ENCODE measurements around the gene ANHX.
"Not testable (repeated sequence)": the region's sequence is repeated elsewhere in the genome, so short reads cannot be mapped to it uniquely, and the experiment has no call there.

ANHX gene

DNA sequence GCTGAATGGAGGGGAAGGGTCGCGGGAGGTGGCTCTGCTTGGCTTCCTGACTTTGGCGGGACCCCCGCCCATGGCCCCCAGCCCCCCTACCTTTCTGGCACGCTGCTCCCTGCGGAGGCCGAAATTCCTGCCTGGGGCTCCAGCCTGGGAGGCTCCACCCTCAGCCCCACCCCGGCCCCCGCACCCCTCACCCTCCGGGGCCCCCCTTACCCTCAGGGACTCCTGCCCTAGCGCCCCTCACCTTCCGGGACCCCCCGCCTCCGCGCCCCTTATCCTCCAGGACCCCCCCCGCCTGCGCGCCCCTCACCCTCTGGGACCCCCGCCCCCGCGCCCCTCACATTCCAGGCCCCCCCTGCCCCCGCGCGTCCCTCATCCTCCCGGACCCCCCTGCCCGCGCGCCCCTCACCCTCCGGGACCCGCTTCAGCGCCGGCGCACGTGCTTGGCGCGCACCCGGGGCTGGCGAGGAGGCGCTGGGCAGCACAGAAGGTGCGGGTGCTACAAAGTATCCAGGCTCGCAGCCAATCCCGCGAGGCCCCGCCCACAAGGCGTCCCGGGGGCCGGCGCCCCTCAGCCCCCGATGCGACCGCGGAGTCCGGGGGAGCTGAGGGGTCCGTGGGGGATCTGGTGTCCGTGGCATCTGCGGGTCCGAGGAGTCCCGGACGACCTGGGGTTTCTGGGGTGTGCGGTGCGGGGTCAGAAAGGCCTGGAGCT lies at the start of gene ANHX:
Gene ANHX, minus strand, starts transcription at position 477 of the 712 bp plus-strand sequence. CDS start 1,521 bp downstream, outside the sequence.
- DNase-seq (ENCODE audit: low read depth), result no peak

- not testable (repeated sequence) for DNase-seq (ENCODE audit: low read depth)
Observed at GRCh38 chr12:133264668-133265067, 29.0 kb upstream of the ANHX start.

GRCh38 chr12:133264173-133264572 lies 28.5 kb upstream of the ANHX start:
- no peak for DNase-seq (ENCODE audit: low read depth)

GRCh38 chr12:133256321-133256720 lies 20.6 kb upstream of the ANHX start:
- DNase-seq (ENCODE audit: low read depth), result no peak

DNA sequence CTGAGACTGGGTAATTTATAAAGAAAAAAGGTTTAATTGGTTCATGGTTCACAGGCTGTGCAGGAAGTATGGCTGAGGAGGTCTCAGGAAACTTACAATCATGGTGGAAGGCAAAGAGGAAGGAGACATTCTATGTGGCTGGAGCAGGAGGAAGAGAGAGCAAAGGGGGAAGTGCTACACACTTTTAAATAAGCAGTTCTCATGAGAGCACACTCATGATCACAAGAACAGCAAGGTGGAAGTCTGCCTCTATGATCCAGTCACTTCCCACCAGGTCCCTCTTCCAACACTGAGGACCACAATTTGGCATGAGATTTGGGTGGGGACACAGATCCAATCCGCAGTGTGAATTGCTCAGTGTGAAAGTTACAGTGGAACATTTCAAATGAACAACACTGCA lies 20.2 kb upstream of the ANHX start:
- DNase-seq (ENCODE audit: low read depth), result not testable (repeated sequence)

GRCh38 chr12:133251732-133252131 lies 16.1 kb upstream of the ANHX start:
- no peak for DNase-seq (ENCODE audit: low read depth)

GRCh38 chr12:133236556-133236955 lies 879 bp upstream of the ANHX start:
- no peak for DNase-seq (ENCODE audit: low read depth)

- DNase-seq (ENCODE audit: low read depth), result no peak
Observed at GRCh38 chr12:133236144-133236543, 467 bp upstream of the ANHX start.

DNA sequence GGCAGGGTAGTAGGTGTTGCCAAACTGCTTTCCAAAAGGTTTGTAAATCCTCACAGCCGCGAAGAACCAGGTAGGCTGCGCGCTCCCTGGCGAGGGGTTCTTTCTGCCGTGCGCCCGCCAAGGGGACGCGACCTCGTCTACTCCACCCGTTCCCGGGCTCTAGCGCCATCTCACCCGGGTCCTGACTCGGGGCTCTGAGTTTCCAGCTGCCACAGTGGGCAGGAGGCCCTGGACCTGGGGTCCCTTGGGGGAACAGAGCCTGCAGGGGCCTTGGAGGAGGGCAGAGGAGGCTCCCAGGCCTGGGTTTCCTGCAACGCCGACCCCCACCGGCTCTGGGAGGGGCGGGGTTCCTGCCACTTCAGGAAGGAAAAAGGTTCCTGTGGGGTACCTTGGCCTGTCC lies 706 bp downstream of the ANHX start:
- no peak for DNase-seq (ENCODE audit: low read depth)

- DNase-seq (ENCODE audit: low read depth), result no peak
Observed at GRCh38 chr12:133233993-133234564, 1.6 kb downstream of the ANHX start.

DNA sequence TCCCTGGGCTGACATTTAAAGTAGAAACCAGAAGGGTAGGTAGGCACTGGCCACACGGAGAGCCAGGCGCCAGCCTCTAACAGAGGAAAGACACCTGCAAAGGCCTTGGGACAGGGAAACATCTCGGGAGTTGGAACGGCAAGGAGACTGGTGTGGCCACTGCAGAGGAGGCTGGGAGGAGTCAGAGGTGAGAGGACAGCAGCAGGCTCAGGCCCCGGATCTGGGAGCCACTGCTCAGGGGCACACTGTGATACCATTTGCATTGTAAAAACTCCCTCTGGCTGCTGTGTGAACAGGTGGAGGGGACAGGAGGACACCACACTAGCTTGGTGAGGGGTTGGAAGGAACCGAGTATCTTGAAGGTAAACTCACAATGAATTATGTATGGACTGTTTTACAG lies 2.7 kb downstream of the ANHX start:
- DNase-seq (ENCODE audit: low read depth), result no peak

DNA sequence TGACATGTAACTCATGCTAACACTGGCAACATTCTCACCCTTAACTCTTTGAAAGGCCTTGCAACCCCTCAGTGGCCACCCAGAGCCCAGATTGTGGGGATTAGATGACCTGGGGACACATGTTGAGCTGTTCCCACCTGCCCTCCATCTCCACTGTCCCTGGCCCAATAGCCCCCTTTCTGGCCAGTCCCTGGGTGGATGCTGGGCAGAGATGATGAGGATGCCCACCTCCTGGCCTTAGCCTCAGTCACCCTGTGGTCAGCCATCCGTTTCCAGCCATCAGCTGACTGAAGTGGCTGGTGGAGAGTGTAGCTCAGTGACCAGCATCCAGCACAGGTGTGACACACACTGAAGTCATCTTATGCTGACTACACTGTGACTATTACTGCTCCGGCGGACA lies 4.7 kb downstream of the ANHX start:
- DNase-seq (ENCODE audit: low read depth), result no peak

- DNase-seq (ENCODE audit: low read depth), result no peak
Observed at GRCh38 chr12:133227281-133227852, 8.3 kb downstream of the ANHX start.

- DNase-seq (ENCODE audit: low read depth), result no peak
Observed at GRCh38 chr12:133226690-133227089, 9.0 kb downstream of the ANHX start.

GRCh38 chr12:133225527-133225926 lies 10.2 kb downstream of the ANHX start:
- no peak for DNase-seq (ENCODE audit: low read depth)

DNA sequence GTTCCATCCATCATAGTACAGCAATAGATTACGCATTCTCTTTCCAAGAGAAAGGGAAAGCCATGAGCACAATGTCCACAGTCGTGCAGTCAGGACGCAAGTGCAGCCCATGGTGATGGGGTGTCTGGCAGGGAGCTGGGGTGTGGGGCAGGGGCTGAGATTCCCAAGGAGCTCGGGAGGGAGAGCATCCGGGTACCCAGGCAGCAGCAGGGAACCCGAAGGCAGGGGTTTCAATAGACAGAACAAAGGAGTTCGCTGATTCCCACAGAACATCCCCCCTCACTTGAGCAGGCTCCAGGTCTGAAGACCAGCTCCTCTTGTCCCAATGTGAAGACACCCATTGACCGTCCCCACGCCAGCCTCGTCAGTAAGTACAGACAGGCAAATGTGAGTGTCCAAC lies 13.5 kb downstream of the ANHX start:
- no peak for DNase-seq (ENCODE audit: low read depth)

GRCh38 chr12:133221241-133221640 lies 14.4 kb downstream of the ANHX start:
- no peak for DNase-seq (ENCODE audit: low read depth)

DNA sequence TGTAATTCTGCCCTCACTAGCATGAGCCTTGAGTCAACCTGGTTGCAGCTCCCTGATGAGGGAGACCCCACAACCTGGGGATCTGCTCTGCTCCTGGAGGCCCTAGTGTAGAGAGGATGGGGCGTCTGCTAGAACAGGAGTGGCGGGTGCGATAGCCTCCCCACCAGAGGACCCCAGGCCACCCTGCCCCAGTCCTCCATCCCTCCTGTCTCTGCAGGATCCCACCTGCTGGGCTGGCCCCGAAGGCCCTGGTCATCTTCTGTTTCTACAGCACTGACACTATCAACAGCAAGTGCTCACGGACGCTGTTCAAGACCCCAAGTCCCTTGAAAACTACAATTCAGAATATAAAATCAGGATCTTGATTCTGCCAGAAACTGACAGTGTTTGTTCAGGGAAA lies 15.2 kb downstream of the ANHX start:
- DNase-seq (ENCODE audit: low read depth), result no peak

- DNase-seq (ENCODE audit: low read depth), result no peak
Observed at GRCh38 chr12:133217219-133217618, 18.5 kb downstream of the ANHX start.

DNA sequence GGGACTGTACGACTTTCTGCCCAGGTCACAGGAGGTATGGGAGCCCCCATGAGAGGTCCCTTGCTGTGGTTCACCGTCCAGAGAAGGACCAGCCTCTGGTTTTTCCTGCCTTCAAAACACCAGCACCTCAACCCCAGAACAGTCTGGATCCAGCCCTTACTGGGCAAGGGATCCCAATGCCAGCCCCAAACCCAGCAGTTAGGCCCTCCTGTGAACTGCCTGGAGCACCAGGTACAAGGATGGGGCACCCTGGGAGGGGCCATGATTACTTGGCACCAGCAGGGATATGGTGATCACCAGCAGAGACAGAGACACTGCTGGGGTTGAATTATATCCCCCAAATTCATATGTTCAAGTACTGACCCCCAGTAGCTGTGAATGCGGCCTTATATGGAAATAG lies 20.0 kb downstream of the ANHX start:
- DNase-seq (ENCODE audit: low read depth), result no peak

- no peak for DNase-seq (ENCODE audit: low read depth)
Observed at GRCh38 chr12:133206390-133206789, 29.3 kb downstream of the ANHX start.

- DNase-seq (ENCODE audit: low read depth), result no peak
Observed at GRCh38 chr12:133204264-133204603, 31.4 kb downstream of the ANHX start.

DNA sequence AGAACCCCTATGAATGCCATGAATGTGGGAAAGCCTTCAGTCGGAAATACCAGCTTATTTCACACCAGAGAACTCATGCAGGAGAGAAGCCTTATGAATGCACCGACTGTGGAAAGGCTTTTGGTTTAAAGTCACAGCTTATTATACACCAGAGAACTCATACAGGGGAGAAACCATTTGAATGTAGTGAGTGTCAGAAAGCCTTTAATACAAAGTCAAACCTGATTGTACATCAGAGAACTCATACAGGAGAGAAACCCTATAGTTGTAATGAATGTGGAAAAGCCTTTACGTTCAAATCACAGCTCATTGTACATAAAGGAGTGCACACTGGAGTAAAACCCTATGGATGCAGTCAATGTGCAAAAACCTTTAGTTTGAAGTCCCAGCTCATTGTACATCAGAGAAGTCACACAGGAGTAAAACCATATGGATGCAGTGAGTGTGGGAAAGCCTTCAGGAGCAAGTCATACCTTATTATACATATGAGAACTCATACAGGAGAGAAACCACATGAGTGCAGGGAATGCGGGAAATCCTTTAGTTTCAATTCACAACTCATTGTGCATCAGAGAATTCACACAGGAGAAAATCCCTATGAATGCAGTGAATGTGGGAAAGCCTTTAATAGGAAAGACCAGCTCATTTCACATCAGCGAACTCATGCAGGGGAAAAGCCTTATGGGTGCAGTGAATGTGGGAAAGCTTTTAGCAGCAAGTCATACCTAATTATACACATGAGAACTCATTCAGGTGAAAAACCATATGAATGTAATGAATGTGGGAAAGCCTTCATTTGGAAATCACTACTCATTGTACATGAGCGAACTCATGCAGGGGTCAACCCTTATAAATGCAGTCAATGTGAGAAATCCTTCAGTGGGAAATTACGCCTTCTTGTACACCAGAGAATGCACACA lies 32.1 kb downstream of the ANHX start:
- no peak for DNase-seq (ENCODE audit: low read depth)
